ENCODE results near the gene HBG2. TPM values are rescaled to one million over a fixed set of nuclear protein-coding genes. Genes with fewer than 3 reads are reported as not detected.

Gene HBG2
- total and polyA plus RNA-seq, 9 of the 15 experiments (the other 6 are each of a cell fraction or from before 2014, with no cell fraction given), result 1,626 to 58,619 (median 10,515) TPM

DNA sequence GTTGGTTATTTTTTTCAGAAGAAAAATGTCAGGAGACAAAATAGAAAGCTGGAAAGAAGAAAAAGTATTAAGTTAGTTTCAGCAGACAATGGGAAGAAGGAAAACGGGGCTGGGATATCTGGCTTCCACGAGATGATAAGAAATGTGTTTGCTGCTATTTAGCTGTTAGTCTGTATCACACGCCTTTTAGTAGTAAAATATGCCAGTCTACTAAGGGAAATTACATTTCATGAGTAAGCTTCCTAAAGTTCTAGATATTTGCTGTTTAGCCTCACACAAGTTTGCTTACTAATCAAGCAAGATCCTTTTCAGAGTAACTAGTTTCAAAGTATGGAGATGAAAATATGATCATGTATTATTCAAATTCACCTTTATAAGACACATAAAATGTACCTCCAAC lies 45.7 kb upstream of the HBG2 start:
- no peak for FAIRE-seq
- CTCF ChIA-PET (ENCODE audit: low intra/inter-chr PET ratio), result no interaction called here
- TF ChIP-seq, protein P1, sequence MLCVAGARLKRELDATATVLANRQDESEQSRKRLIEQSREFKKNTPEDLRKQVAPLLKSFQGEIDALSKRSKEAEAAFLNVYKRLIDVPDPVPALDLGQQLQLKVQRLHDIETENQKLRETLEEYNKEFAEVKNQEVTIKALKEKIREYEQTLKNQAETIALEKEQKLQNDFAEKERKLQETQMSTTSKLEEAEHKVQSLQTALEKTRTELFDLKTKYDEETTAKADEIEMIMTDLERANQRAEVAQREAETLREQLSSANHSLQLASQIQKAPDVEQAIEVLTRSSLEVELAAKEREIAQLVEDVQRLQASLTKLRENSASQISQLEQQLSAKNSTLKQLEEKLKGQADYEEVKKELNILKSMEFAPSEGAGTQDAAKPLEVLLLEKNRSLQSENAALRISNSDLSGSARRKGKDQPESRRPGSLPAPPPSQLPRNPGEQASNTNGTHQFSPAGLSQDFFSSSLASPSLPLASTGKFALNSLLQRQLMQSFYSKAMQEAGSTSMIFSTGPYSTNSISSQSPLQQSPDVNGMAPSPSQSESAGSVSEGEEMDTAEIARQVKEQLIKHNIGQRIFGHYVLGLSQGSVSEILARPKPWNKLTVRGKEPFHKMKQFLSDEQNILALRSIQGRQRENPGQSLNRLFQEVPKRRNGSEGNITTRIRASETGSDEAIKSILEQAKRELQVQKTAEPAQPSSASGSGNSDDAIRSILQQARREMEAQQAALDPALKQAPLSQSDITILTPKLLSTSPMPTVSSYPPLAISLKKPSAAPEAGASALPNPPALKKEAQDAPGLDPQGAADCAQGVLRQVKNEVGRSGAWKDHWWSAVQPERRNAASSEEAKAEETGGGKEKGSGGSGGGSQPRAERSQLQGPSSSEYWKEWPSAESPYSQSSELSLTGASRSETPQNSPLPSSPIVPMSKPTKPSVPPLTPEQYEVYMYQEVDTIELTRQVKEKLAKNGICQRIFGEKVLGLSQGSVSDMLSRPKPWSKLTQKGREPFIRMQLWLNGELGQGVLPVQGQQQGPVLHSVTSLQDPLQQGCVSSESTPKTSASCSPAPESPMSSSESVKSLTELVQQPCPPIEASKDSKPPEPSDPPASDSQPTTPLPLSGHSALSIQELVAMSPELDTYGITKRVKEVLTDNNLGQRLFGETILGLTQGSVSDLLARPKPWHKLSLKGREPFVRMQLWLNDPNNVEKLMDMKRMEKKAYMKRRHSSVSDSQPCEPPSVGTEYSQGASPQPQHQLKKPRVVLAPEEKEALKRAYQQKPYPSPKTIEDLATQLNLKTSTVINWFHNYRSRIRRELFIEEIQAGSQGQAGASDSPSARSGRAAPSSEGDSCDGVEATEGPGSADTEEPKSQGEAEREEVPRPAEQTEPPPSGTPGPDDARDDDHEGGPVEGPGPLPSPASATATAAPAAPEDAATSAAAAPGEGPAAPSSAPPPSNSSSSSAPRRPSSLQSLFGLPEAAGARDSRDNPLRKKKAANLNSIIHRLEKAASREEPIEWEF (CRISPR knock-in tag; IDR thresholded peaks at IDR 0.05), result no peak
- no peak for TF ChIP-seq TAF1 (IDR thresholded peaks at IDR 0.05; ENCODE audit: control insufficient read depth, extremely low read depth, insufficient read depth, low read length, severe bottlenecking)
- no peak for TF ChIP-seq NFE2 (IDR thresholded peaks at IDR 0.05; ENCODE audit: low read depth)
- TF ChIP-seq PHB (CRISPR knock-in tag; IDR thresholded peaks at IDR 0.05), result no peak
- no peak for TF ChIP-seq ZNF224 (CRISPR knock-in tag; IDR thresholded peaks at IDR 0.05)
- TF ChIP-seq PHB2 (IDR thresholded peaks at IDR 0.05; ENCODE audit: low read depth), result no peak
- no peak for TF ChIP-seq FOXP1 (CRISPR knock-in tag; IDR thresholded peaks at IDR 0.05)
- TF ChIP-seq, protein P2, sequence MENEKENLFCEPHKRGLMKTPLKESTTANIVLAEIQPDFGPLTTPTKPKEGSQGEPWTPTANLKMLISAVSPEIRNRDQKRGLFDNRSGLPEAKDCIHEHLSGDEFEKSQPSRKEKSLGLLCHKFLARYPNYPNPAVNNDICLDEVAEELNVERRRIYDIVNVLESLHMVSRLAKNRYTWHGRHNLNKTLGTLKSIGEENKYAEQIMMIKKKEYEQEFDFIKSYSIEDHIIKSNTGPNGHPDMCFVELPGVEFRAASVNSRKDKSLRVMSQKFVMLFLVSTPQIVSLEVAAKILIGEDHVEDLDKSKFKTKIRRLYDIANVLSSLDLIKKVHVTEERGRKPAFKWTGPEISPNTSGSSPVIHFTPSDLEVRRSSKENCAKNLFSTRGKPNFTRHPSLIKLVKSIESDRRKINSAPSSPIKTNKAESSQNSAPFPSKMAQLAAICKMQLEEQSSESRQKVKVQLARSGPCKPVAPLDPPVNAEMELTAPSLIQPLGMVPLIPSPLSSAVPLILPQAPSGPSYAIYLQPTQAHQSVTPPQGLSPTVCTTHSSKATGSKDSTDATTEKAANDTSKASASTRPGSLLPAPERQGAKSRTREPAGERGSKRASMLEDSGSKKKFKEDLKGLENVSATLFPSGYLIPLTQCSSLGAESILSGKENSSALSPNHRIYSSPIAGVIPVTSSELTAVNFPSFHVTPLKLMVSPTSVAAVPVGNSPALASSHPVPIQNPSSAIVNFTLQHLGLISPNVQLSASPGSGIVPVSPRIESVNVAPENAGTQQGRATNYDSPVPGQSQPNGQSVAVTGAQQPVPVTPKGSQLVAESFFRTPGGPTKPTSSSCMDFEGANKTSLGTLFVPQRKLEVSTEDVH (IDR thresholded peaks at IDR 0.05; ENCODE audit: low read depth, partially characterized antibody), result no peak
- TF ChIP-seq, protein P3, sequence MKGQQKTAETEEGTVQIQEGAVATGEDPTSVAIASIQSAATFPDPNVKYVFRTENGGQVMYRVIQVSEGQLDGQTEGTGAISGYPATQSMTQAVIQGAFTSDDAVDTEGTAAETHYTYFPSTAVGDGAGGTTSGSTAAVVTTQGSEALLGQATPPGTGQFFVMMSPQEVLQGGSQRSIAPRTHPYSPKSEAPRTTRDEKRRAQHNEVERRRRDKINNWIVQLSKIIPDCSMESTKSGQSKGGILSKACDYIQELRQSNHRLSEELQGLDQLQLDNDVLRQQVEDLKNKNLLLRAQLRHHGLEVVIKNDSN (CRISPR knock-in tag; IDR thresholded peaks at IDR 0.05), result no peak
- TF ChIP-seq ZNF507 (tag; conservative IDR thresholded peaks at IDR 0.05), result no peak
- Histone ChIP-seq H3K79me2 (ENCODE audit: control insufficient read depth, insufficient read depth, low read length) (peaks cover 26% of the 10 kb centered on the region), H3K27ac (ENCODE audit: extremely low read depth, low read depth, low read length) (no peak overlapping the region), H3K9me1 (ENCODE audit: control insufficient read depth, insufficient read depth, low read length) (no peaks in the 10 kb centered on the region), H3K4me2 (ENCODE audit: insufficient read depth, low read length) (no peak overlapping the region; the same call in 1 of the 2 replicates), H3K36me3 (ENCODE audit: control insufficient read depth, insufficient read depth, low read length) (peaks cover 74% of the 10 kb centered on the region), H3K4me1 (replicated peaks in 1 of 2; ENCODE audit: control insufficient read depth in 2 of 2, insufficient read depth in 2 of 2, low read length in 2 of 2) (peaks cover 7 to 19% of the 10 kb centered on the region in 2 experiments; a peak in 3 of 5 replicates), H4K20me1 (replicated peaks; ENCODE audit: control insufficient read depth, insufficient read depth, low read length) (no peaks in the 10 kb centered on the region), H2AFZ (ENCODE audit: low read depth, low read length) (no peak overlapping the region; the same call in 1 of the 2 replicates), H3K9ac (ENCODE audit: insufficient read depth in 1 of 2, low read depth in 2 of 2, low read length in 2 of 2) (no peak overlapping the region), H3K27me3 (ENCODE audit: control insufficient read depth in 2 of 2, insufficient read depth in 2 of 2, low read length in 2 of 2) (no peaks in the 10 kb centered on the region), H3K9me3 (replicated peaks; ENCODE audit: control insufficient read depth, insufficient read depth, low read depth, low read length) (peaks cover 2% of the 10 kb centered on the region; the same call in 1 of the 2 replicates), H3K4me3 (no peak overlapping the region)
- no peak for DNase-seq (ENCODE audit: extremely low read depth in 1 of 4, low spot score in 3 of 4)
- intact Hi-C loops (cut with micrococcal nuclease) (no loop called here), in situ Hi-C loops (cut with MboI) (loop anchor here (5.0 kb wide), 2 partner anchors 98 to 147 kb away; partner anchors contain the start of genes OR51I2 and OR51V1)
- POLR2A ChIA-PET, result interaction anchor here (1.0 to 1.8 kb wide), 5 partner anchors 9 to 147 kb away, joined by 3 to 9 read pairs (median 3); no protein-coding TSS in a partner anchor
- TSS peak; percentile 7 for BruUV-seq (replicated peaks)
- ATAC-seq, result no peak
- WGBS (ENCODE audit: insufficient coverage, low coverage, missing lambda C conversion rate), result 41% methylated on average over 3 of the region's 3 CpGs
